ENCODE measurements around the gene LCNL1. TPM values are rescaled to one million over a fixed set of nuclear protein-coding genes. Genes with fewer than 3 reads are reported as not detected.
A peak's percentile ranks its signal among the peaks of the same experiment; 100 is the strongest.
"Not testable (repeated sequence)": the region's sequence is repeated elsewhere in the genome, so short reads cannot be mapped to it uniquely, and the experiment has no call there.

LCNL1 gene
- total and polyA plus RNA-seq, 4 donors = 0.01 to 0.08 TPM; not detected in 2

DNA sequence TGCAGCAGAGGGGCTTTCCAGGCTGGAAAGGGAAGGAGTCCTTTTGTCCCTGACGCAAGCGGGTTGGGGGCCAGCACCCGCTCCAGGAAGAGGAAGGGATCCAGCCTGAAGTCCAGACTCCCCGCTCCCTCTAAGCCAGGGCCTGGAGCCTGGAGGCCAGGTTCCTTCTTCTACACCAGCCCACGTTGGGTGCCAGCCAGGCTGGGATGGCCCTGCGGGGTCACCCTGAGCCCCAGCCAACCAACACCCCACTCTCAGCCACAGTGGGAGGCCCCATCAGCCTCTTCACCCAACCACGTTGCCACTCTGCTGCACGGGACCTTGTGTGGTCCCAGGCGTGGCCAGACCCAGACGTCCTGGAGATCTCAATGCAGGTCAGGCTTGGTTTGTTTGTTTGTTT lies 50.1 kb downstream of the LCNL1 start:
- Histone ChIP-seq H3K4me3 (ENCODE audit: low read depth in 1 of 3, low read length in 3 of 3) (no peak overlapping the region), H3K27ac (ENCODE audit: low read depth in 1 of 2, low read length in 2 of 2) (peak overlapping the region; percentile 27 to 66), H3K36me3 (ENCODE audit: control insufficient read depth in 4 of 4, insufficient read depth in 3 of 4, low read depth in 1 of 4, low read length in 3 of 4) (no peaks in the 10 kb centered on the region), H3K9ac (ENCODE audit: low read depth in 1 of 2, low read length in 2 of 2) (no peak overlapping the region), H3K27me3 (ENCODE audit: control insufficient read depth in 4 of 4, insufficient read depth in 4 of 4, low read length in 3 of 4) (peaks cover 0 to 2% (median 0%) of the 10 kb centered on the region in 4 donors), H3K9me3 (ENCODE audit: control insufficient read depth in 4 of 4, low read length in 3 of 4) (no peaks in the 10 kb centered on the region), H3K4me1 (ENCODE audit: control insufficient read depth in 4 of 4, insufficient read depth in 4 of 4, low read length in 3 of 4) (peaks cover 9 to 23% (median 13%) of the 10 kb centered on the region in 4 donors)
- TF ChIP-seq HNF4G (IDR thresholded peaks at IDR 0.05) (no peak), NR2F2 (IDR thresholded peaks at IDR 0.05) (no peak), YY1 (IDR thresholded peaks at IDR 0.05) (no peak), EGR1 (IDR thresholded peaks at IDR 0.05; ENCODE audit: low read depth in 2 of 2) (no peak), FOXA2 (IDR thresholded peaks at IDR 0.05) (no peak), SP1 (IDR thresholded peaks at IDR 0.05) (no peak), HNF4A (conservative IDR thresholded peaks at IDR 0.05) (no peak), GABPA (IDR thresholded peaks at IDR 0.05 in 1 of 2, conservative IDR thresholded peaks at IDR 0.05 in 1 of 2) (no peak)
- TF ChIP-seq, protein P1, sequence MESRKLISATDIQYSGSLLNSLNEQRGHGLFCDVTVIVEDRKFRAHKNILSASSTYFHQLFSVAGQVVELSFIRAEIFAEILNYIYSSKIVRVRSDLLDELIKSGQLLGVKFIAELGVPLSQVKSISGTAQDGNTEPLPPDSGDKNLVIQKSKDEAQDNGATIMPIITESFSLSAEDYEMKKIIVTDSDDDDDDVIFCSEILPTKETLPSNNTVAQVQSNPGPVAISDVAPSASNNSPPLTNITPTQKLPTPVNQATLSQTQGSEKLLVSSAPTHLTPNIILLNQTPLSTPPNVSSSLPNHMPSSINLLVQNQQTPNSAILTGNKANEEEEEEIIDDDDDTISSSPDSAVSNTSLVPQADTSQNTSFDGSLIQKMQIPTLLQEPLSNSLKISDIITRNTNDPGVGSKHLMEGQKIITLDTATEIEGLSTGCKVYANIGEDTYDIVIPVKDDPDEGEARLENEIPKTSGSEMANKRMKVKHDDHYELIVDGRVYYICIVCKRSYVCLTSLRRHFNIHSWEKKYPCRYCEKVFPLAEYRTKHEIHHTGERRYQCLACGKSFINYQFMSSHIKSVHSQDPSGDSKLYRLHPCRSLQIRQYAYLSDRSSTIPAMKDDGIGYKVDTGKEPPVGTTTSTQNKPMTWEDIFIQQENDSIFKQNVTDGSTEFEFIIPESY (IDR thresholded peaks at IDR 0.05) = no peak
- TF ChIP-seq, protein P2, sequence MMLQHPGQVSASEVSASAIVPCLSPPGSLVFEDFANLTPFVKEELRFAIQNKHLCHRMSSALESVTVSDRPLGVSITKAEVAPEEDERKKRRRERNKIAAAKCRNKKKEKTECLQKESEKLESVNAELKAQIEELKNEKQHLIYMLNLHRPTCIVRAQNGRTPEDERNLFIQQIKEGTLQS (IDR thresholded peaks at IDR 0.05) = no peak
- TF ChIP-seq, protein P3, sequence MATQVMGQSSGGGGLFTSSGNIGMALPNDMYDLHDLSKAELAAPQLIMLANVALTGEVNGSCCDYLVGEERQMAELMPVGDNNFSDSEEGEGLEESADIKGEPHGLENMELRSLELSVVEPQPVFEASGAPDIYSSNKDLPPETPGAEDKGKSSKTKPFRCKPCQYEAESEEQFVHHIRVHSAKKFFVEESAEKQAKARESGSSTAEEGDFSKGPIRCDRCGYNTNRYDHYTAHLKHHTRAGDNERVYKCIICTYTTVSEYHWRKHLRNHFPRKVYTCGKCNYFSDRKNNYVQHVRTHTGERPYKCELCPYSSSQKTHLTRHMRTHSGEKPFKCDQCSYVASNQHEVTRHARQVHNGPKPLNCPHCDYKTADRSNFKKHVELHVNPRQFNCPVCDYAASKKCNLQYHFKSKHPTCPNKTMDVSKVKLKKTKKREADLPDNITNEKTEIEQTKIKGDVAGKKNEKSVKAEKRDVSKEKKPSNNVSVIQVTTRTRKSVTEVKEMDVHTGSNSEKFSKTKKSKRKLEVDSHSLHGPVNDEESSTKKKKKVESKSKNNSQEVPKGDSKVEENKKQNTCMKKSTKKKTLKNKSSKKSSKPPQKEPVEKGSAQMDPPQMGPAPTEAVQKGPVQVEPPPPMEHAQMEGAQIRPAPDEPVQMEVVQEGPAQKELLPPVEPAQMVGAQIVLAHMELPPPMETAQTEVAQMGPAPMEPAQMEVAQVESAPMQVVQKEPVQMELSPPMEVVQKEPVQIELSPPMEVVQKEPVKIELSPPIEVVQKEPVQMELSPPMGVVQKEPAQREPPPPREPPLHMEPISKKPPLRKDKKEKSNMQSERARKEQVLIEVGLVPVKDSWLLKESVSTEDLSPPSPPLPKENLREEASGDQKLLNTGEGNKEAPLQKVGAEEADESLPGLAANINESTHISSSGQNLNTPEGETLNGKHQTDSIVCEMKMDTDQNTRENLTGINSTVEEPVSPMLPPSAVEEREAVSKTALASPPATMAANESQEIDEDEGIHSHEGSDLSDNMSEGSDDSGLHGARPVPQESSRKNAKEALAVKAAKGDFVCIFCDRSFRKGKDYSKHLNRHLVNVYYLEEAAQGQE (IDR thresholded peaks at IDR 0.05) = no peak
- 83% methylated on average over 10 of the region's 10 CpGs for WGBS
- no peak for DNase-seq (ENCODE audit: low spot score)

DNA sequence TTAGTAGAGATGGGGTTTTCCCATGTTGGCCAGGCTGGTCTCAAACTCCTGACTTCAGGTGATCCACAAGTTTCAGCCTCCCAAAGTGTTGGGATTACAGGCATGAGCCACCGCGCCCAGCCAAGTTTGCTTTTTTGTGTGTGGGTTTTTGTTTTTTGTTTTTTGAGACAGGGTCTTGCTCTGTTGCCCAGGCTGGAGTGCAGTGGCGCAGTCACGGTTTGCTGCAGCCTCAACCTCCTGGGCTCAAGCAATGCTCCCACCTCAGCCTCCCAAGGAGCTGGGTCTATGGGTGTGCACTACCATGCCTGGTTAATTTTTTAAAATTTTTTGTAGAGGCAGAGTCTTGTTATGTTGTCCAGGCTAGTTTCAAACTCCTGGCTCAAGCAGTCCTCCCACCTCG lies 50.7 kb downstream of the LCNL1 start:
- H3K4me1 ChIP-seq (ENCODE audit: control insufficient read depth in 4 of 4, insufficient read depth in 4 of 4, low read length in 3 of 4) = peaks cover 7 to 21% (median 11%) of the 10 kb centered on the region in 4 donors
- H3K9me3 ChIP-seq (ENCODE audit: control insufficient read depth in 4 of 4, low read length in 3 of 4); H3K36me3 ChIP-seq (ENCODE audit: control insufficient read depth in 4 of 4, insufficient read depth in 3 of 4, low read depth in 1 of 4, low read length in 3 of 4); H3K4me3 ChIP-seq (ENCODE audit: low read depth in 1 of 3, low read length in 3 of 3); DNase-seq (ENCODE audit: low spot score); H3K9ac ChIP-seq (ENCODE audit: low read depth in 1 of 2, low read length in 2 of 2); H3K27me3 ChIP-seq (ENCODE audit: control insufficient read depth in 4 of 4, insufficient read depth in 4 of 4, low read length in 3 of 4): not testable (repeated sequence)
- H3K27ac ChIP-seq (ENCODE audit: low read depth in 1 of 2, low read length in 2 of 2) = peak overlapping the region in 1 of 2 donors; percentile 19
- WGBS = 92% methylated on average over 5 of the region's 5 CpGs

DNA sequence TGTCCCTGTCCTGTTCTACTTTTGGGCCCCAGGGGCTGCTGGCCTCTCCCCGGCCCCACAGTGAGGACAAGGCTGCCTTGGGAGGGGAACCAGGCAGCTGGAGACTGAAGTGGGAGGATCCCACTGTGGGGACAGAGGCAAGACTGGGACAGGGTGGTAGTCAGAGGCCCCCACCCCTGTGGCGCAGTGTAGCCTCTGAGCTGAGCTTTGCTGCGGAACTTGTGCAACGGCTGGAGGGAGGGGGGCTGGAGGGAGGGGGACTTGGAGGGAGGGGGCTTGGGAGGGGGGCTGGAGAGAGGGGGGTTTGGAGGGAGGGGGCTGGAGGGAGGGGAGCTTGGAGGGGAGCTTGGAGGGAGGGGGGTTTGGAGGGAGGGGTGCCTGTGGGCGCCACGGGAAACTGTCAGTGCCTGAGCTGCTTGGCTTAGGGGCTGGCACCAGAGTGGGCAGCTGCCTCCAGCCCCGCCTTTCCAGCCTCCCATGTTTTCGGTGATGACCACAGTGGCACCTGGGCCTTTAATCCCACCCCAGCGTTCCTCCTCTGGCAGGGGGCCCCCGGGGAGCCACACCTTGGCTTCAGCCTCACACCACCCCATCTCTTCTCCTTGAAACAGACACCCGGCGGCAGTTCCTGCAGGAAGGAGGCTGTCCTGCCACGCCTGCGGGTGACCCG lies 51.4 kb downstream of the LCNL1 start:
- Histone ChIP-seq H3K9me3 (ENCODE audit: control insufficient read depth in 4 of 4, low read length in 3 of 4) (no peaks in the 10 kb centered on the region), H3K27ac (ENCODE audit: low read depth in 1 of 2, low read length in 2 of 2) (peak overlapping the region in 1 of 2 donors; percentile 43), H3K9ac (ENCODE audit: low read depth in 1 of 2, low read length in 2 of 2) (no peak overlapping the region), H3K4me3 (ENCODE audit: low read depth in 1 of 3, low read length in 3 of 3) (no peak overlapping the region), H3K27me3 (ENCODE audit: control insufficient read depth in 4 of 4, insufficient read depth in 4 of 4, low read length in 3 of 4) (peaks cover 0 to 2% (median 0%) of the 10 kb centered on the region in 4 donors), H3K4me1 (ENCODE audit: control insufficient read depth in 4 of 4, insufficient read depth in 4 of 4, low read length in 3 of 4) (peaks cover under 1 to 14% (median 5%) of the 10 kb centered on the region in 4 donors), H3K36me3 (ENCODE audit: control insufficient read depth in 4 of 4, insufficient read depth in 3 of 4, low read depth in 1 of 4, low read length in 3 of 4) (no peaks in the 10 kb centered on the region)
- 62% methylated on average over 15 of the region's 15 CpGs for WGBS
- no peak for TF ChIP-seq NR2F2 (IDR thresholded peaks at IDR 0.05)
- TF ChIP-seq SP1 (IDR thresholded peaks at IDR 0.05) = no peak
- TF ChIP-seq RAD21 (IDR thresholded peaks at IDR 0.05) = no peak
- no peak for DNase-seq (ENCODE audit: low spot score)
